HFFc6 (cell line): ENCODE data around the gene TMEM135. TPM values are rescaled to one million over a fixed set of nuclear protein-coding genes. Genes with fewer than 3 reads are reported as not detected.

Source experiments
- DNase-seq: peaks from one replicate; pipeline ENCODE4 v3.0.0-alpha.2; 2018
- H3K27ac Mint-ChIP-seq: 2 replicates; pipeline ENCODE4 v1.8.0; 2020; ENCODE audit warnings: mild to moderate bottlenecking, mixed read lengths
- H3K27me3 Mint-ChIP-seq: 2 replicates; pipeline ENCODE4 v1.8.0; 2021; ENCODE audit warnings: mild to moderate bottlenecking, moderate library complexity, mixed read lengths; ENCODE audit not compliant: insufficient read depth
- H3K36me3 Mint-ChIP-seq: 2 replicates; pipeline ENCODE4 v1.8.0; 2021; ENCODE audit warnings: low read depth, mixed read lengths
- H3K4me1 Mint-ChIP-seq: 2 replicates; pipeline ENCODE4 v1.8.0; 2020; ENCODE audit warnings: low read depth, mixed read lengths
- H3K4me3 Mint-ChIP-seq: 2 replicates; pipeline ENCODE4 v1.8.0; 2020; ENCODE audit warnings: mild to moderate bottlenecking, moderate library complexity, mixed read lengths
- H3K9me3 Mint-ChIP-seq: 2 replicates; pipeline ENCODE4 v1.8.0; 2020; ENCODE audit warnings: mild to moderate bottlenecking, mixed read lengths
- CTCF ChIP-seq: fragments of 200-600 bp; sonication (generic); IDR thresholded peaks from 2 replicates; pipeline ENCODE4 v1.5.0; 2021; ENCODE audit warnings: antibody characterized with exemption, mild to moderate bottlenecking
- total RNA-seq, 6 experiments: library from RNA; stranded (reverse); fragmentation: NEBNext Ultra II Directional; extraction: Animal tissue kit (Norgen Biotek cat#: 25700); gene quantifications; 2 replicates in 1 of 6; 3 replicates in 5 of 6; pipeline ENCODE4 v1.2.3, GENCODE V29; 2021

Gene TMEM135
- total RNA-seq, 6 experiments from 2014 or later = 13.1 to 28.3 (median 20.5) TPM

DNA sequence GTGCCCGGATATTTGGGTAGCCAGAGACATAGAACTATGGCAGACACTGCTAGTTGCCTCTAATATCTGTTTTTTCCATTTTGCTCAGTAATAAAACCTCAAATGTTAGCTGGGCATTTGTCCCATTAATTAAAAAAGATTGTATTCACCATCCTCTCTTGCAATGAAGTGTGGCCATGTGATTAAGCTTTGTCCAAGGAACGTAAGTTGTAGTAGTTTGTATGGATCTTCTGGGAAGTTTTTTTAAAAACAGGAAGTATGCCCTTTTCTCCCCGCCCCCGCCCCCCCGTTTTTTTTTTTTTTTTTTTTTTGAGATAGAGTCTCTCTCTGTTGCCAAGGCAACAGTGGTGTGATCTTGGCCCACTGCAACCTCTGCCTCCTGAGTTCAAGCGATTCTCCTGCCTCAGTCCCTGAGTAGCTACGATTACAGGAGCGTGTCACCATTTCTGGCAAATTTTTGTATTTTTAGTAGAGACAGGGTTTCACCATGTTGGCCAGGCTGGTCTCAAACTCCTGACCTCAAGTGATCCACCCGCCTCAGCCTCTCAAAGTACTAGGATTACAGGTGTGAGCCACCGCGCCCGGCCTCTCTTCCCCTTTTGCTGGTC lies 1.7 kb upstream of the TMEM135 start:
- no peak for DNase-seq
- Mint-ChIP-seq H3K27ac (no peak overlapping the region), H3K4me1 (peaks cover 36% of the 10 kb centered on the region), H3K4me3 (no peak overlapping the region), H3K36me3 (no peaks in the 10 kb centered on the region), H3K27me3 (no peaks in the 10 kb centered on the region), H3K9me3 (no peaks in the 10 kb centered on the region)
- TF ChIP-seq CTCF = no peak

DNA sequence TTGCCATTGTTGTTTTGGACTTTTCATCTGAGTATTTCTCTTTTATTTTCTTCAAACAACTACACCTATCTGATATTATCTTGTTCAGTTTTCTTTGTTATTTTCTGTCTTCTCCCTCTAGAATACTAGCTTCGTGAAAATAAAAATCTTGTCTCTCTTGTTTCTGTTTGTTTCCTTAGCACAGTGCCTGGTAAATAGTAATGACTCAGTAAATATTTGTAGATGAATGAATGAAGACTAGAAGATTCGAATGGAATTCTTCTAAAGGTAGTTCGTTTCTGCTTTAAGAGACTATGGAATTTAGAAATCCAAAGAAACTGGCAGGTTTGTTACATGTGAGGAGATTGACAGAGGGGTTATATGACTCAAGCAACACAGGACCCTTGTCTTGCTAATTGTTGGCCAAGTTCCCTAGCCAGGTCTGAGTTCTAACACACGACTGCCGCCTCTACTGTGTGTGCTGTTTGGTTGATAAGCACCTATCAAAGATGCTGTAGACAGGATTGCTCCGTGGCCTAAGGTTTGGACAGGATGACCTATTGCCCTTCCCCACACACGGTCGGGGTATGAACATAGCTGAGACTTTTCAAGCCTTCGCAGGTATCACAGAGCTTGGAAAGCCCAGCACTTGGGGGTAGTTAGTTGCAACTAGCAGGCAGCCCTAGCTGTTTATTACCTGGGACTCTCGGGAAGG lies 831 bp upstream of the TMEM135 start:
- no peak for DNase-seq

DNA sequence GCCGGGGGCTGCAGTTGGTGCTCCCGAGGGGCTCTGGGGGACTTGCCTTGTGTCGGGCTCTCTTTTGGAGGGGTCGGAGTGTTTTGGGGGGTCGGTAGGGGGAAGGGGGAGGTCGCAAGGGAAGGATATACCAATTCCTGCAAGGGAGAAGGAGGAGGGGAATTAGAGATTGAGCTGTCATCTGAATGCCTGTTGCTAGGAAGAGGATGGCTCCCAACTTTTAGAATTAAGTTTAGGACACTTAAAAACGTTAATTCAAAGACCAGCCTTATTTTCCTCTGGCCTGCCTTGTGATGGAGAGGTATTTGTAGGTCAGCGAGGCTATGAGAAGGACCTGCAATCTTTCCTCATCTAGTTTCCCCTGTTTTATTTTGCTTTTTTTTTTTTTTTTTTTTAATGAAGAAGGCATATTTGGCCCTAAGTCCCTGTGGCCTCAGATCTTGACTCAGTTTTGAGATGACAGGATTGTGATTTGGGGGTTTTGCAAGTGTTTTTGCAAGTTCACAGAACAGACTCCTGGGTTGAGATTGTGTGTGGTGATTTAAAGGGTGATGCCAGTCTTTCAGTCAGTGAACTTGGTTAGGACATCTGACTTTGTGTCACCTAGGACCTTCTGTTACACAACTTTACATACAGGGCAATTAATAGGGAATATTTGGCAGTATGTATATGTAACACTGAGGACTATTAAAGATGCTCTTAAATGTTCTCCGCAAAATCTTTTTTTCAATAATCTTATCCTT lies 672 bp downstream of the TMEM135 start:
- H3K4me3 Mint-ChIP-seq = peak overlapping the region; percentile 97
- H3K27me3 Mint-ChIP-seq = no peaks in the 10 kb centered on the region
- TF ChIP-seq CTCF = no peak
- H3K9me3 Mint-ChIP-seq = no peaks in the 10 kb centered on the region
- peaks cover 31% of the 10 kb centered on the region for H3K4me1 Mint-ChIP-seq
- DNase-seq = no peak
- H3K27ac Mint-ChIP-seq = peak overlapping the region; percentile 87
- H3K36me3 Mint-ChIP-seq = no peaks in the 10 kb centered on the region

More for the DNA sequence above, 831 bp upstream of the TMEM135 start:
- Mint-ChIP-seq H3K36me3 (no peaks in the 10 kb centered on the region), H3K4me1 (peaks cover 31% of the 10 kb centered on the region), H3K27ac (no peak overlapping the region; the same call in 1 of the 2 replicates), H3K4me3 (peak overlapping the region; percentile 97), H3K27me3 (no peaks in the 10 kb centered on the region), H3K9me3 (no peaks in the 10 kb centered on the region)
- no peak for TF ChIP-seq CTCF

- no peak for TF ChIP-seq CTCF
- Mint-ChIP-seq H3K4me1 (peaks cover 31% of the 10 kb centered on the region), H3K36me3 (no peaks in the 10 kb centered on the region), H3K9me3 (no peaks in the 10 kb centered on the region), H3K27ac (no peak overlapping the region; the same call in 1 of the 2 replicates), H3K4me3 (peak overlapping the region; percentile 97), H3K27me3 (no peaks in the 10 kb centered on the region)
- no peak for DNase-seq
Observed at GRCh38 chr11:87039371-87039770, 1.6 kb downstream of the TMEM135 start.

DNA sequence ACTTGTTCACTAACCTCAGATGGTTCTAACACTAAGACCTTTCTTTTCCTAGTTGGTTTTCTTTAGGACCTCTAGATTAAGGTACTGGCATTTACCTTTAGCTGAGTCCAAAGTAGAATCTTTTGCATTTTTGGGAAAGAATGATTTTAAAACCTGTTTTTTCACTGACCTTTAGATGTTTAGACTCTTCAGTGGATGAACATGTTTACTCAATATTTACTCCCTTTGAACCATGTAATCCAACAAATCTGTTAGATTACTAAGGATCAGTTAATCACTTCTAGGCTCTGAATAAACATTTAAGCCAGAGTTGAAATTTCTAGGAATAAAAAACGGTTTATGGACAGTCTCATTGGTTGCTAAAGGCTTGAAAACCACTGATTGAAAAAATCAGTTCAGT lies 6.2 kb downstream of the TMEM135 start:
- Mint-ChIP-seq H3K27ac (no peak overlapping the region), H3K4me3 (no peak overlapping the region), H3K4me1 (peaks cover 15% of the 10 kb centered on the region), H3K36me3 (peaks cover 14% of the 10 kb centered on the region), H3K27me3 (no peaks in the 10 kb centered on the region), H3K9me3 (peaks cover 5% of the 10 kb centered on the region; the same call in 1 of the 2 replicates)
- no peak for DNase-seq
- TF ChIP-seq CTCF = no peak
